Prostate gland (tissue), 2 donors: Measurements from ENCODE around the gene DRD3.

Experiments
- POLR2A ChIP-seq: fragments of 450-650 bp; IDR thresholded peaks from one replicate; pipeline ENCODE4 v1.6.1; 2016; ENCODE audit warnings: antibody characterized with exemption, mild to moderate bottlenecking
- POLR2AphosphoS5 ChIP-seq: sonication (generic); formaldehyde crosslinking; IDR thresholded peaks from one replicate; pipeline ENCODE4 v1.6.1; 2017; ENCODE audit warnings: antibody characterized with exemption
- TF ChIP-seq, protein P1 (sequence below), 4 experiments: fragments of 200-600 bp in 2 of 4; fragments of 450-650 bp in 2 of 4; sonication (generic) in 2 of 4; IDR thresholded peaks; 1 replicate in 3 of 4; 2 replicates in 1 of 4; pipeline ENCODE4 v1.5.1; 2016 to 2019; ENCODE audit warnings: antibody characterized with exemption in 4 of 4, mild to moderate bottlenecking in 2 of 4, moderate library complexity in 2 of 4

DNA sequence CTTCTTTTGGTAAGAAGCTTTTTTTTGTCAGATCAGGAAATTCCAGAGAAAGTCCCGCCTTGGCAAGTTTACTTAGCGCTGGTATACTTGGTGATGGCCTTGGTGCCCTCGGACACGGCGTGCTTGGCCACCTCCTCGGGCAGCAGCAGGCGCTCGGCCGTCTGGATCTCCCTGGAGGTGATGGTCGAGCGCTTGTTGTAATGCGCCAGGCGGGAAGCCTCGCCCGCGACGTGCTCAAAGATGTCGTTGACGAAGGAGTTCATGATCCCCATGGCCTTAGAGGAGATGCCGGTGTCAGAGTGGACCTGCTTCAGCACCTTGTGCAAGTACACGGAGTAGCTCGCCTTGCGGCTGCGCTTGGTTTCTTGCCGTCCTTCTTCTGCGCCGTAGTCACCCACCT is 75.7 kb downstream of the DRD3 start:
- TF ChIP-seq POLR2A (no peak), POLR2AphosphoS5 (no peak)
- TF ChIP-seq, protein P1, sequence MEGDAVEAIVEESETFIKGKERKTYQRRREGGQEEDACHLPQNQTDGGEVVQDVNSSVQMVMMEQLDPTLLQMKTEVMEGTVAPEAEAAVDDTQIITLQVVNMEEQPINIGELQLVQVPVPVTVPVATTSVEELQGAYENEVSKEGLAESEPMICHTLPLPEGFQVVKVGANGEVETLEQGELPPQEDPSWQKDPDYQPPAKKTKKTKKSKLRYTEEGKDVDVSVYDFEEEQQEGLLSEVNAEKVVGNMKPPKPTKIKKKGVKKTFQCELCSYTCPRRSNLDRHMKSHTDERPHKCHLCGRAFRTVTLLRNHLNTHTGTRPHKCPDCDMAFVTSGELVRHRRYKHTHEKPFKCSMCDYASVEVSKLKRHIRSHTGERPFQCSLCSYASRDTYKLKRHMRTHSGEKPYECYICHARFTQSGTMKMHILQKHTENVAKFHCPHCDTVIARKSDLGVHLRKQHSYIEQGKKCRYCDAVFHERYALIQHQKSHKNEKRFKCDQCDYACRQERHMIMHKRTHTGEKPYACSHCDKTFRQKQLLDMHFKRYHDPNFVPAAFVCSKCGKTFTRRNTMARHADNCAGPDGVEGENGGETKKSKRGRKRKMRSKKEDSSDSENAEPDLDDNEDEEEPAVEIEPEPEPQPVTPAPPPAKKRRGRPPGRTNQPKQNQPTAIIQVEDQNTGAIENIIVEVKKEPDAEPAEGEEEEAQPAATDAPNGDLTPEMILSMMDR (IDR thresholded peaks at IDR 0.05), result no peak
